ENCODE measurements around the gene SPINK5.

SPINK5 gene

GRCh38 chr5:148179234-148179824 is 115.5 kb downstream of the SPINK5 start:
- peak; percentile 84 for DNase-seq

- peak; percentile 74 for DNase-seq
Observed at GRCh38 chr5:148186248-148187003, 122.6 kb downstream of the SPINK5 start.
